Large intestine (tissue), 3 donors: ENCODE results near the gene TAP2. TPM values are rescaled to one million over a fixed set of nuclear protein-coding genes. Genes with fewer than 3 reads are reported as not detected.

ENCODE experiments used
- DNase-seq, 2 donors: peaks; one replicate each; pipeline versions ENCODE4 v3.0.0 to v3.0.0-alpha.2; 2013
- H3K27ac ChIP-seq: one replicate; pipeline ENCODE4 v1.5.1; 2013; ENCODE audit warnings: low read length
- H3K27me3 ChIP-seq: 2 replicates; pipeline ENCODE4 v1.6.1; 2013; ENCODE audit warnings: low read length; ENCODE audit not compliant: control insufficient read depth, insufficient read depth
- H3K36me3 ChIP-seq: 2 replicates; pipeline ENCODE4 v1.6.1; 2013; ENCODE audit warnings: low read length; ENCODE audit not compliant: control insufficient read depth, insufficient read depth
- H3K4me1 ChIP-seq: one replicate; pipeline ENCODE4 v1.6.1; 2013; ENCODE audit warnings: low read length; ENCODE audit not compliant: control insufficient read depth, insufficient read depth
- H3K4me3 ChIP-seq: one replicate; pipeline ENCODE4 v1.5.1; 2013; ENCODE audit warnings: low read length
- H3K9me3 ChIP-seq: one replicate; pipeline ENCODE4 v1.6.1; 2013; ENCODE audit warnings: mild to moderate bottlenecking, low read depth, low read length, moderate library complexity; ENCODE audit not compliant: control insufficient read depth
- WGBS: methylation state at CpG from one replicate; pipeline ENCODE4 v1.1.5; 2013; ENCODE audit warnings: low lambda C conversion rate; ENCODE audit not compliant: insufficient coverage; 5-methylcytosine and 5-hydroxymethylcytosine counted together
- polyA plus RNA-seq: library from polyadenylated mRNA; unstranded; fragments of 120-200 nt; gene quantifications from one replicate; pipeline ENCODE4 v1.2.1, GENCODE V29; 2013

Gene TAP2
- polyA plus RNA-seq, 1 donor: 13.3 TPM

DNA sequence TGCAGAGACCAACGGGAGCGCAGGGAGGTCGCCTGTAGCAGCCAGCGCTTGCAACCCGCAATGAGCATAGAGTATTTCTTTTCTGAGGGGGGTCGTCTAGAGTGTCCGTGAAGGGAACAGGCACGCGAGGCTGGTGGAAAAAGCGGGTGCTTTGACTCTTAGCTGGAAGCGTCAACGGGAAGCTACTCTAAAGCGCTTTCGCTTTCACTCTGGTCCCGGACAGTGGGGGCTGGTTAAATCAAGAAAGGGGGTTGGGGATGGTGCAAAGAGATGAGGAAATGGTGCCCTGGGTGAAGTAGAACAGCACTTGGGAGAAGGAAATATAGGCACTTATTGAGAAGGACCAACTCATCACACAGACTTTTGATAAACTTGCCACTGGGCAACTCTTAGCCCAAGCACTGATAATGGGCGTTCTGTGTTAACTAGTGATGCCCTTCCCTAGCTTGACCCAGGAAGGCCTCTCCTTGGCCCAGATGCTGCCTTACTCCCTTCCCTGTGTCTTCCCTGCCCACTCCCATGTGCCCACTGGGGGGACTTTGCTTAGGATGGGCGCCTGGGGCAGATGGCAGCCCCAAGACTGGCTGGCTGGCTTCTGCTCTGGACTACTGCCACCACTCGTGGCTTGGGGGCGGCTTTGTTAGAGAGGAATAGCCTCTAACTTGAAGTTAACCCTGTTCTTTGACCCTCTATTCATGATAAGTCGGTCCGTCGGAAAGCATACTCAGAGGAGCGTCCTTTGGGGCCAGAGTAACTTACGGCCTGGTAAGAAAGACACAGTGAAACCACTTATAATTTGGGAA, 16.0 kb upstream of the TAP2 start:
- Histone ChIP-seq H3K9me3 (no peaks in the 10 kb centered on the region), H3K27me3 (peaks cover 12% of the 10 kb centered on the region), H3K36me3 (peaks cover 21% of the 10 kb centered on the region), H3K4me3 (peak overlapping the region; percentile 95), H3K27ac (peak overlapping the region; percentile 99), H3K4me1 (peaks cover 13% of the 10 kb centered on the region)
- 20% methylated on average over 3 of the region's 24 CpGs for WGBS
- DNase-seq: peak; percentile 34 to 74

- Histone ChIP-seq H3K27me3 (peaks cover 12% of the 10 kb centered on the region), H3K4me3 (peak within 1 kb of the TSS; percentile 95), H3K4me1 (peaks cover 13% of the 10 kb centered on the region), H3K27ac (peak within 1 kb of the TSS; percentile 99), H3K9me3 (no peaks in the 10 kb centered on the region), H3K36me3 (peaks cover 24% of the 10 kb centered on the region)
- no CpG with 5 or more reads among the region's 68 CpGs for WGBS
- DNase-seq: peak; percentile 93 to 98
Observed at GRCh38 chr6:32853541-32854375, 15.2 kb upstream of the TAP2 start, which contains the start of the genes PSMB9 and TAP1. Gene PSMB9 (plus strand): TSS chr6:32854192. CDS start chr6:32854230, 38 bp downstream. Gene TAP1 (minus strand): TSS chr6:32853704. CDS start chr6:32853636, 68 bp downstream.

DNA sequence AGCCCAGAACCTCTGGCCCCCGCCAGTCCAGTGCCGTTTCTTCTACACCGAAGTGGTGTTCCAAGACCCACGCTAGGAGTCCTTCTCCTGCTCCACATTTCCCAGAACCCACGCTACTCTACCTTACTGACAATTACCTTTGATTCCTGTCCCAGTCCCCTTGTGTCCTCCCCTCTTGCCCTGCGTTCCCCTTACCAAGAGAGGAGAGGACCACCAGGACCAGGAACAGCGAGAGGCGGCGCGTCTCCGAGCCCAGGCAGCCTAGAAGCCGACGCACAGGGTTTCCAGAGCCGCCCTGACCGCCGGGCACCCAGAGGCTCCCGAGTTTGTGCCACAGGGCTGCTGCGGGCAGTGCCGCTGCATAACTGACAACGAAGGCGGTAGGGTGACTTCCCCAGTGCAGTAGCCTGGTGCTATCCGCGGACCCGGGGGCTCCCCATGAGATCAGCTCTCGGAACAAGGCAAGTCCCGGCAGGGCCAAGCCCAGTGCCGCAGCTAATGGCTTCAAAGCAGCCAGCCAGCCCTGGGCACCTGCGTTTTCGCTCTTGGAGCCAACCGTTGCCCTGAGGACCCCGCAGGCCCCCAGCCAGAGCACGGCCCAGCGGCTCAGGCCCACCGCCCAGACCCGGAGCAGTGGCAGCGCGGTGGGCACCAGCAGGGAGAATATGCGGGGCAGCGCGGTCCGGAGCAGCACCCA, 14.5 kb upstream of the TAP2 start:
- Histone ChIP-seq H3K27ac (peak overlapping the region; percentile 99), H3K4me1 (peaks cover 13% of the 10 kb centered on the region), H3K4me3 (peak overlapping the region; percentile 95), H3K27me3 (peaks cover 12% of the 10 kb centered on the region), H3K9me3 (no peaks in the 10 kb centered on the region), H3K36me3 (peaks cover 28% of the 10 kb centered on the region)
- WGBS: no CpG with 5 or more reads among the region's 41 CpGs
- no peak for DNase-seq

- H3K9me3 ChIP-seq: no peaks in the 10 kb centered on the region
- H3K27ac ChIP-seq: peak overlapping the region; percentile 99
- H3K36me3 ChIP-seq: peaks cover 30% of the 10 kb centered on the region
- 100% methylated on average over 1 of the region's 23 CpGs for WGBS
- H3K27me3 ChIP-seq: peaks cover 11% of the 10 kb centered on the region
- peak overlapping the region; percentile 95 for H3K4me3 ChIP-seq
- H3K4me1 ChIP-seq: peaks cover 13% of the 10 kb centered on the region
- DNase-seq: no peak
Observed at GRCh38 chr6:32852018-32852843, 13.7 kb upstream of the TAP2 start.

DNA sequence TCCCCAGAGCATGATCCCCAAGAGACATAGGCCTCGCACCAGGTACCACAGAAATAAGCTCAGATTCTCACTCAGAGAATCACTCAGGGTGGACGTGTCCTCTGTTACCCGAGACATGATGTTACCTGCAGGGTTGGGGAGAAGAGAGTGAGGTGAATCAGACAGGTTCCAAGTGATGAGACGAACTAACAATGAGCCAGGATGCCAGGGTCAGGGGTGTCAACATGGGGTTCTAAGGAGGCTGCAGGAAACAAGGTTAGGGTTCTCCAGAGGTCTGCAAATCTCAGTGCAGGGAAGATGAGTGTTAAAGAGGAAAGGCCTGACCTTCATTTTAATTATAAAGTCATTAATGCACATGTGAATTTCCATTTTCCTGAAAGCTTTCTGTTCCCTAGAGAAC, 12.5 kb upstream of the TAP2 start:
- Histone ChIP-seq H3K4me3 (no peak overlapping the region), H3K9me3 (no peaks in the 10 kb centered on the region), H3K36me3 (peaks cover 40% of the 10 kb centered on the region), H3K4me1 (peaks cover 13% of the 10 kb centered on the region), H3K27me3 (peaks cover 6% of the 10 kb centered on the region), H3K27ac (no peak overlapping the region)
- no peak for DNase-seq
- no CpG with 5 or more reads among the region's 4 CpGs for WGBS

GRCh38 chr6:32849126-32849525, 10.6 kb upstream of the TAP2 start:
- H3K36me3 ChIP-seq: peaks cover 45% of the 10 kb centered on the region
- H3K9me3 ChIP-seq: no peaks in the 10 kb centered on the region
- H3K4me1 ChIP-seq: peaks cover 9% of the 10 kb centered on the region
- peaks cover 4% of the 10 kb centered on the region for H3K27me3 ChIP-seq
- DNase-seq: no peak
- 50% methylated on average over 1 of the region's 6 CpGs for WGBS
- H3K27ac ChIP-seq: no peak overlapping the region
- no peak overlapping the region for H3K4me3 ChIP-seq

DNA sequence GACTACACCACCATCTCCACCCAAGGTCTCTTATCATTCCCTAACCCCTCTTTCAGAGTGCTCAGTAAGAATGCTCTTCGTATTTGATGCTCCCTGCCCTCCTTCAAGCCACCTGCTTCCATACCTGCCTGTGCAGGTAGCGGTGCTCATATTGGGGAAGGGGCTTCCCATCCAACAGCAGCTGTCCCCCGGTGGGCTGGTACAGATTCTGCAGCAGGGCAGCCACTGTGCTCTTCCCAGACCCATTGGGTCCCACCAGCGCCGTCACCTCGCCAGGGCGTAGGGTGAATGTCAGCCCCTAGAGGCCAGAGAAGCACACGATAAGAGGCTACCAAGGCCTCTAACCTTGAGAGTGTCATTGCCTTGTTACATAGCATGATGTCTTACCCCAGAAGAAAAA, 9.3 kb upstream of the TAP2 start:
- H3K4me3 ChIP-seq: no peak overlapping the region
- peaks cover 45% of the 10 kb centered on the region for H3K36me3 ChIP-seq
- no CpG with 5 or more reads among the region's 8 CpGs for WGBS
- H3K27ac ChIP-seq: no peak overlapping the region
- H3K9me3 ChIP-seq: no peaks in the 10 kb centered on the region
- DNase-seq: no peak
- peaks cover 4% of the 10 kb centered on the region for H3K27me3 ChIP-seq
- H3K4me1 ChIP-seq: peaks cover 15% of the 10 kb centered on the region

GRCh38 chr6:32847004-32847403, 8.5 kb upstream of the TAP2 start:
- Histone ChIP-seq H3K9me3 (no peaks in the 10 kb centered on the region), H3K4me1 (peaks cover 9% of the 10 kb centered on the region), H3K4me3 (no peak overlapping the region), H3K36me3 (peaks cover 47% of the 10 kb centered on the region), H3K27me3 (peaks cover 4% of the 10 kb centered on the region), H3K27ac (no peak overlapping the region)
- no CpG with 5 or more reads among the region's 10 CpGs for WGBS
- DNase-seq: no peak

GRCh38 chr6:32845384-32845884, 6.9 kb upstream of the TAP2 start:
- Histone ChIP-seq H3K9me3 (no peaks in the 10 kb centered on the region), H3K27ac (no peak overlapping the region), H3K27me3 (peaks cover 2% of the 10 kb centered on the region), H3K4me3 (peak overlapping the region; percentile 58), H3K36me3 (peaks cover 50% of the 10 kb centered on the region), H3K4me1 (peaks cover 9% of the 10 kb centered on the region)
- DNase-seq: no peak
- no CpG with 5 or more reads among the region's 10 CpGs for WGBS
